IPS-11a (cell line): ENCODE data around the gene RAP2A.

ENCODE experiments used
- H3K4me3 ChIP-seq: one replicate; pipeline ENCODE4 v1.5.1; 2013; ENCODE audit warnings: low read depth, low read length, control low read depth

Gene RAP2A

DNA sequence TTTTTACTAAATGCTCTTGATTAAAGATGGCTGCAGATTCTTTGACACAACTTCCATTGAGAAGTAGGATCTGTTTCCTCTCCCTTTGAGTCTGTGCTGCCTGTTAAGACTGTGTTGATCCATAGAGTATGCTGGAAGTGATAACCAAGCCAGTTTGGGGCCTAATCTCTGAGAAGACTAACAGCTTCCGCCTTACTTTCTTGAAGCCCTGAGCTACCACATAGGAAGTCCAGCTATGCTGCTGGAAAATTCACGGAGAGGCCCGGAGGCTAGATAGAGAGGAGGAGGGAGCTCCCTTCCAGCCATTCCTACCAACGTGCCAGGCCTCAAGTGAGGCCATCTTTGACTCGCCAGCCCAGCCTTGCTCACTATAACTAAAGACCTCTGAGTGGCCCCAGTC, 12.5 kb downstream of the RAP2A start:
- H3K4me3 ChIP-seq = no peak overlapping the region

DNA sequence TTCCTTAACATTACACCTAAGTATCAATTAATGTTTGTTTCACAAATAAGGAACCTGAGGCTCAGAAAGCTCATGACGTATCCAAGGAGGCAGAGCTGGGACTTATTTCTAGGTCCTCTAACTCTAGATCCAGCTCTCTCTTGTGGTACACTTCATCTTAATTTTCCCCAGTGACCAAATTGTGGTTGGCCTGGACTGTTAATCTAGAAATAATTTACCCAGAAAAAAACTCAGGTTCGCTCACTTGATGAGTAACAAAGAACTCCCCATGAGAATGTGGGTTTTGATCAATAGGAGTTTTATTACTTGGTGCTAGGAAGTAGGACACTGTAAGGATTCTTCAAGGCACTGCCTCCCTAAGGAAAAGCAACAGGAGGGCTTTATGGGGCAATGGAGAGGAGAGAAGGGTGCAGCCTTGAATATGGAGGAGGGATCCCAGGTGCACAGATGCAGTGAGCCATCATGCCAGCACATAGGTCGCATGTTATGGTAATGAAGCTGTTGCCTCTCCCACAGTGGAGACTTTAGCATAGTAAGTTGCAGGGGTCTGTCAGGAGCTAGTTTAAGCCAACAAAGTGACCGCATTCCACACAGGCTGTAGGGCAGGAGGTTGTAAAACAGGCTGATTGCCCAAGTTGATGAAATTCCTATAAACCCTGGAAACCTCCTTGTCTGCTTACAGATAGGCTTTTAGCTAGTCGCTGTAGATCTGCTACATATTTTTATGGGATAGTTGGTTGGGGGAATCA, 14.7 kb downstream of the RAP2A start:
- no peak overlapping the region for H3K4me3 ChIP-seq

DNA sequence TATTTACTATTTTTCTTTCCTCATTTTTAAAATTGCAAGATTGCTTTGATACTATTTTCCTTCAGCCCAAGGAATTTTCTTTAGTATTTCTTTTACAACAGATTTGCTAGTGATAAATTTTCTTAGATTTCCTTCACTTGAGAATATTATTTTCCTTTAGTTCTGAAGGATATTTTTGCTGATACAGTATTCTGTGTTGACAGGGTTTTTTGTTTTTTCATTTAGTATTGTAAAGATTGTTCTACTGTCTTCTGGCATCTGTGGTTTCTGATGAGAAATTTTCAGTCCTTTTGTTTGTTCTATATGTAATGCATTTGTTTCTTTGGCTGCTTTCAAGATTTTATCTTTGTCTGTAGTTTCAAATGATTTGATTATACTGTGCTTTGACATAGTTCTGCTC, 20.7 kb downstream of the RAP2A start:
- no peak overlapping the region for H3K4me3 ChIP-seq

DNA sequence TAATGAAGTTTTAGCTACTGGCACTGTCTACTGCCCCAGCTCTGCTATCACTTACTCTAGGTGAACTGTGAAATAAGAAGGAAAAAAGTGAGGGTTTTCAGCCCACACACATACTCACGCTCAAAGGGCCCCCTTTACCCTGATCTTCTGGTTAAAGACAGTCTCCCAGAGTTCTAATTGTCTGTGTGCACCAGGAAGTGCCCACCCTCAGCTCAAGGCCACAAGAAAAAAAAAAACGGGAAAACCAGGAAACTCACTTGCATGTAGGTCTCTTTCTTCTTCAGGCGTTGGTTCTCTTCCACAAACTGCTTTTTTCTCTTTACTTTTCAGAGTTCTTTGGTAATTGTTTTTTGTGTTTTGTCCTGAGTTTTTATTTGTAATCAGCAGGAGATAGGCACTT, 22.1 kb downstream of the RAP2A start:
- no peak overlapping the region for H3K4me3 ChIP-seq

GRCh38 chr13:97459215-97459777, 25.3 kb downstream of the RAP2A start:
- H3K4me3 ChIP-seq = no peak overlapping the region

GRCh38 chr13:97460004-97460775, 26.2 kb downstream of the RAP2A start:
- H3K4me3 ChIP-seq = no peak overlapping the region

GRCh38 chr13:97460853-97461252, 26.9 kb downstream of the RAP2A start:
- H3K4me3 ChIP-seq = no peak overlapping the region

- H3K4me3 ChIP-seq = no peak overlapping the region
Measured at GRCh38 chr13:97464561-97464960, 30.6 kb downstream of the RAP2A start.

- H3K4me3 ChIP-seq = no peak overlapping the region
Measured at GRCh38 chr13:97466722-97467121, 32.8 kb downstream of the RAP2A start.

GRCh38 chr13:97468331-97468730, 34.4 kb downstream of the RAP2A start:
- no peak overlapping the region for H3K4me3 ChIP-seq

DNA sequence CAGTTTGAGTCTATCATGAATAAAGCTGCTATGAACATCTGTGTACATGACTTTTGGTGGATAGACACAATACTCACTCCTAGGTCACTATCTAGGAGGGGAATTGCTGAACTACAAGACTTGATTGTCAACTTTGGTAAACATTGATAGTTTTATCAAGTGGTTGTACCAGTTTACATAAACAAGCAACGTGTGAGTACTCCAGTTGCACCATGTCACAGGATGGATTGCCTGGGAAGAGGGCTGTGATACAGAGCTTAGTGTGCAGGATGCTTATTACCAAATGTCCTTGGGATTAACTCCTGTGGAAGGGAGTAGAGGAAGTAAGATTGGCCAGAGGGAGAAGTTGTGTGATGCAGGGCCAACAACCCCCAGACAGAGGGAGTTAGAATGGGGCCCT, 37.7 kb downstream of the RAP2A start:
- no peak overlapping the region for H3K4me3 ChIP-seq

DNA sequence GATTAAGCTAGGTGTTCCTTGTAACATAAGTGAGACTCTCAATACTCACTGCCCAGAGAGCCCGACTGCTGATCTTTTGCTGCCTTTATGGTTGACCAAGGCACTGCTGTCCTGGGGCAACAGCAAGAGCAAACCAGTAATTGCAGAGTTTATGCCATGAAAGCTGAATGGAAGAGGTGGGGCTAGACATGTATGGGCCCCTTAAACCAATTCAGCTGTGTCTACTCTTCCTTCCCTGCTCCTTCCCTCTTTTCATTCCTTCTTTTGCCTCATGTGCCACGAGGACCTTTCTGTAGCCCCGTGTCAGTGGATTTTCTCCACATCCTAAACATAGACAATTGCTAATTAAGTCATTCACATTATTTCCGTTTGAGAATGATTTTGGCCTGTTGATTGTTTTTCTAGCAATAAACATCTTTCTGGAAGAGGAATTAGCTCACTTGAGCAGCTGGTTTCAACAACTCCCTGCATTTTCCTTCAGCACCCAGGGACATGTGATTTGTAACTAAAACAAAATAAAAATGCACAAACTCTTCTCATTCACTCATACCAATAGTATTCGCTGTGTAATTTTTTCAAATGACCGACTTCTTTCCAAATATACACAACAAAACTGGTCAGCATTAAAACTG, 40.5 kb downstream of the RAP2A start:
- no peak overlapping the region for H3K4me3 ChIP-seq

GRCh38 chr13:97475011-97475410, 41.0 kb downstream of the RAP2A start:
- no peak overlapping the region for H3K4me3 ChIP-seq

DNA sequence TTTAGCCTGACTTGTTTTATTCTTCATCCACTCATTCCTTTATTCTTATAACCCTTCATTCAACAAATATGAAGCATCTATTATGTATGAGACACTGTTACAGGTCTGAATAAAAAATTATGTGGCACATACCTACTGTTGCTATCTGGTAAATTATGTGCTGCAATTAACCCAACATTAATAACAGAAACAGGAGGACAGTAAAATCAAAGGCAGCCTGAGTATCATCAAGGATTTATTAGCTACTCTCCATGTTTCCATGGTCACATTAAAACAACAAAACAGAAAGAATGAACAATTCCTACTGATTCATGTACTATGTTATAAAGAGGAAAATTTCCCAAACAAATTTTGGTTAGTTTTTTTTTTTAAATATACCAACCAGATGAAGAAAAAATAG, 43.9 kb downstream of the RAP2A start:
- no peak overlapping the region for H3K4me3 ChIP-seq

GRCh38 chr13:97478247-97478646, 44.3 kb downstream of the RAP2A start:
- no peak overlapping the region for H3K4me3 ChIP-seq

GRCh38 chr13:97483465-97483864, 49.5 kb downstream of the RAP2A start:
- no peak overlapping the region for H3K4me3 ChIP-seq

GRCh38 chr13:97484301-97484700, 50.3 kb downstream of the RAP2A start:
- H3K4me3 ChIP-seq = no peak overlapping the region

GRCh38 chr13:97485320-97485719, 51.4 kb downstream of the RAP2A start:
- no peak overlapping the region for H3K4me3 ChIP-seq

GRCh38 chr13:97490702-97491307, 56.8 kb downstream of the RAP2A start:
- no peak overlapping the region for H3K4me3 ChIP-seq

DNA sequence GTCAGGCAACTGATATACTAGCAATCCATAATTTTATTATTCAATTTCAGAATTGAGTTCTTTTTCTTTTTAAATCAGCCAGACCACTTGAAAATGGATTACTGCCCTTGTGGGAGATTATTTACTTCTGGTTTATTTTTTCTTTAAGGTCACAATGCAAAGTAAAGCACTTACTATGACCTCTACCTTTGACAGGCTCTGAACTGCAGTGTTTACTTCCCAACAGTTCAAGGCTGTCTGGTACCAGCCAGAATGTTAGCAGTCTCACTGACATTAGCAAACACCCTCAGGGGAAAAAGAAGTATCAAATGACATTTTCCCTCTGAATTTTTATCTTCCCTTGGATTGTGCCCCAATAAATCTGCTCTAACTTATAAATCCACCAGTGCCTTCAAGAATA, 57.5 kb downstream of the RAP2A start:
- no peak overlapping the region for H3K4me3 ChIP-seq

GRCh38 chr13:97492257-97492656, 58.3 kb downstream of the RAP2A start:
- no peak overlapping the region for H3K4me3 ChIP-seq
